NCI-H446 treated with DMSO at 0.1 percent for 48 hours (cell line): ENCODE data around the gene TMEM129.

Experiments used
- DNase-seq: peaks from one replicate; lab custom pipeline; 2025; lab: John Stamatoyannopoulos, UW

The TMEM129 gene

GRCh38 chr4:1744552-1744951 is 23.4 kb upstream of the TMEM129 start:
- DNase-seq, result no peak

GRCh38 chr4:1743975-1744374 is 22.9 kb upstream of the TMEM129 start:
- DNase-seq, result no peak

- DNase-seq, result no peak
These were observed 22.4 kb upstream of the TMEM129 start for GRCh38 chr4:1743551-1743950.

GRCh38 chr4:1741208-1741607 is 20.1 kb upstream of the TMEM129 start:
- DNase-seq, result no peak

- no peak for DNase-seq
These were observed 19.0 kb upstream of the TMEM129 start for GRCh38 chr4:1740021-1740545.

GRCh38 chr4:1739358-1739757 is 18.2 kb upstream of the TMEM129 start:
- no peak for DNase-seq

- no peak for DNase-seq
These were observed 17.3 kb upstream of the TMEM129 start for GRCh38 chr4:1738410-1738809.

- DNase-seq, result no peak
These were observed 16.5 kb upstream of the TMEM129 start for GRCh38 chr4:1737666-1738065.

- no peak for DNase-seq
These were observed 15.7 kb upstream of the TMEM129 start for GRCh38 chr4:1736812-1737211.

GRCh38 chr4:1735215-1735614 is 14.1 kb upstream of the TMEM129 start:
- no peak for DNase-seq

GRCh38 chr4:1732911-1733310 is 11.8 kb upstream of the TMEM129 start:
- no peak for DNase-seq

- no peak for DNase-seq
These were observed 10.1 kb upstream of the TMEM129 start for GRCh38 chr4:1731180-1731579.

- DNase-seq, result no peak
These were observed 9.5 kb upstream of the TMEM129 start for GRCh38 chr4:1730532-1731135.

GRCh38 chr4:1728061-1728980 is 7.2 kb upstream of the TMEM129 start:
- DNase-seq, result no peak

GRCh38 chr4:1727117-1728031 is 6.3 kb upstream of the TMEM129 start:
- DNase-seq, result no peak

- peak; percentile 2 for DNase-seq
These were observed 5.2 kb upstream of the TMEM129 start for GRCh38 chr4:1726146-1726934.

GRCh38 chr4:1725521-1725920 is 4.4 kb upstream of the TMEM129 start:
- no peak for DNase-seq

GRCh38 chr4:1723131-1723801 is 2.1 kb upstream of the TMEM129 start:
- DNase-seq, result no peak

GRCh38 chr4:1722551-1723118 is 1.5 kb upstream of the TMEM129 start:
- no peak for DNase-seq
